Measurements from ENCODE around the gene KAT2B.

GRCh38 chr3:20185679-20186599 lies 145.7 kb downstream of the KAT2B start, which contains the start of gene SGO1:
- TF ChIP-seq KDM2A (CRISPR knock-in tag; IDR thresholded peaks at IDR 0.05; ENCODE audit: borderline replicate concordance, low read depth) = peak; percentile 78; the same call in 1 of the 2 replicates
- TF ChIP-seq ZKSCAN5 (CRISPR knock-in tag; IDR thresholded peaks at IDR 0.05) = no peak
- TF ChIP-seq POLR2A (IDR thresholded peaks at IDR 0.05; ENCODE audit: insufficient read depth in 1 of 2, low read depth in 2 of 2, low read length in 2 of 2) = peak; percentile 77 to 88
- peak; percentile 96 for TF ChIP-seq REL (CRISPR knock-in tag; conservative IDR thresholded peaks at IDR 0.05)
- TF ChIP-seq ZBTB26 (CRISPR knock-in tag; IDR thresholded peaks at IDR 0.05; ENCODE audit: borderline replicate concordance) = no peak; the same call in 1 of the 2 replicates
- no peak; the same call in 1 of the 2 replicates for TF ChIP-seq RCOR2 (CRISPR knock-in tag; IDR thresholded peaks at IDR 0.05)
- no peak for TF ChIP-seq PRDM4 (CRISPR knock-in tag; IDR thresholded peaks at IDR 0.05; ENCODE audit: borderline replicate concordance)
- peak; percentile 84 for TF ChIP-seq HOXA3 (CRISPR knock-in tag; IDR thresholded peaks at IDR 0.05)
- TF ChIP-seq CTCF (CRISPR knock-in tag; IDR thresholded peaks at IDR 0.05) = 0 out of 2 replicates have a peak, but pooled peaks have one; percentile 6
- TF ChIP-seq ZNF891 (CRISPR knock-in tag; IDR thresholded peaks at IDR 0.05) = peak; percentile 86
- TF ChIP-seq JUN (CRISPR knock-in tag; IDR thresholded peaks at IDR 0.05) = no peak
- TF ChIP-seq ATAD3A (CRISPR knock-in tag; IDR thresholded peaks at IDR 0.05) = no peak
- peak; percentile 91 for TF ChIP-seq POLR2AphosphoS5 (IDR thresholded peaks at IDR 0.05; ENCODE audit: low read depth, low read length)
- TF ChIP-seq SP1 (IDR thresholded peaks at IDR 0.05) = no peak
- TF ChIP-seq SP1 (CRISPR knock-in tag; IDR thresholded peaks at IDR 0.05) = peak; percentile 78
